Measurements from ENCODE around the gene KBTBD4. TPM values are rescaled to one million over a fixed set of nuclear protein-coding genes. Genes with fewer than 3 reads are reported as not detected.

KBTBD4 gene
- total RNA-seq, 3 donors from 2014 or later (not counting 1 experiment from before 2014, with no cell fraction given): 17.7 to 24.1 (median 20.9) TPM

DNA sequence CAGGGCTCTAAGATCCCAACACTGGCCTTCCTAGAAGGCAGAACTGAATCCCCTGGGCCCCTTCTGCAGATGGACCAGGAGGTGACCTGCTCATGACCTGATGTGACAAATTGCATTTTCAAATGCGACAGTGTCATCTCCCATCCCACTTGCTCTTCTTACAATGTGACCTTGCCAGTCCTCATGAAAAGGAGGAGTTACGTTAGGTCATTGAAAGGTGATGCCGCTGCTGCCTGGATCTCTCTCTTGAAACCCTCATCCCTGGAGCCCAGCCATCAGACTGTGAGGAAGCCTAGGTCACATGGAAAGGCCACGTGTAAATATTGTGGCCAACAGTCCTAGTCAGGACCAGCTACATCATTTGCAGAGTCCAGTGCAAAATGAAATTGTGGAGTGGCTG lies 21.1 kb upstream of the KBTBD4 start:
- Histone ChIP-seq H3K27ac (ENCODE audit: low read length) (no peak overlapping the region), H3K4me3 (ENCODE audit: low read length) (no peak overlapping the region), H3K36me3 (ENCODE audit: control insufficient read depth, insufficient read depth, low read length) (no peaks in the 10 kb centered on the region), H3K9me3 (ENCODE audit: control insufficient read depth, insufficient read depth, low read length) (no peaks in the 10 kb centered on the region), H3K4me1 (ENCODE audit: control insufficient read depth, insufficient read depth, low read length) (no peaks in the 10 kb centered on the region), H3K27me3 (ENCODE audit: control insufficient read depth, insufficient read depth, low read length) (no peaks in the 10 kb centered on the region)
- no peaks in the 10 kb centered on the region for H3K4me1 Mint-ChIP-seq
- H3K27me3 Mint-ChIP-seq (ENCODE audit: low read depth in 2 of 2): peaks cover 8 to 11% of the 10 kb centered on the region in 2 donors
- no peaks in the 10 kb centered on the region for H3K36me3 Mint-ChIP-seq
- 89% methylated on average over 4 of the region's 4 CpGs for WGBS (ENCODE audit: insufficient coverage)
- DNase-seq (no peak), ATAC-seq (no peak)
- H3K27ac Mint-ChIP-seq: no peak overlapping the region
- intact Hi-C loops (cut with micrococcal nuclease): no loop called here
- TF ChIP-seq, protein P1, sequence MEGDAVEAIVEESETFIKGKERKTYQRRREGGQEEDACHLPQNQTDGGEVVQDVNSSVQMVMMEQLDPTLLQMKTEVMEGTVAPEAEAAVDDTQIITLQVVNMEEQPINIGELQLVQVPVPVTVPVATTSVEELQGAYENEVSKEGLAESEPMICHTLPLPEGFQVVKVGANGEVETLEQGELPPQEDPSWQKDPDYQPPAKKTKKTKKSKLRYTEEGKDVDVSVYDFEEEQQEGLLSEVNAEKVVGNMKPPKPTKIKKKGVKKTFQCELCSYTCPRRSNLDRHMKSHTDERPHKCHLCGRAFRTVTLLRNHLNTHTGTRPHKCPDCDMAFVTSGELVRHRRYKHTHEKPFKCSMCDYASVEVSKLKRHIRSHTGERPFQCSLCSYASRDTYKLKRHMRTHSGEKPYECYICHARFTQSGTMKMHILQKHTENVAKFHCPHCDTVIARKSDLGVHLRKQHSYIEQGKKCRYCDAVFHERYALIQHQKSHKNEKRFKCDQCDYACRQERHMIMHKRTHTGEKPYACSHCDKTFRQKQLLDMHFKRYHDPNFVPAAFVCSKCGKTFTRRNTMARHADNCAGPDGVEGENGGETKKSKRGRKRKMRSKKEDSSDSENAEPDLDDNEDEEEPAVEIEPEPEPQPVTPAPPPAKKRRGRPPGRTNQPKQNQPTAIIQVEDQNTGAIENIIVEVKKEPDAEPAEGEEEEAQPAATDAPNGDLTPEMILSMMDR (IDR thresholded peaks at IDR 0.05): no peak
- no peaks in the 10 kb centered on the region for H3K9me3 Mint-ChIP-seq
- no peak overlapping the region for H3K4me3 Mint-ChIP-seq

- peaks cover 15% of the 10 kb centered on the region for H3K27me3 ChIP-seq (ENCODE audit: control insufficient read depth, insufficient read depth, low read length)
- no peak overlapping the region for H3K4me3 ChIP-seq (ENCODE audit: low read length)
- H3K36me3 ChIP-seq (ENCODE audit: control insufficient read depth, insufficient read depth, low read length): no peaks in the 10 kb centered on the region
- H3K9me3 Mint-ChIP-seq: no peaks in the 10 kb centered on the region
- no peaks in the 10 kb centered on the region for H3K9me3 ChIP-seq (ENCODE audit: control insufficient read depth, insufficient read depth, low read length)
- no peak overlapping the region for H3K4me3 Mint-ChIP-seq
- TF ChIP-seq, protein P1 (IDR thresholded peaks at IDR 0.05): no peak
- DNase-seq (no peak), ATAC-seq (no peak)
- no peaks in the 10 kb centered on the region for H3K4me1 Mint-ChIP-seq
- H3K27ac Mint-ChIP-seq: no peak overlapping the region
- H3K27ac ChIP-seq (ENCODE audit: low read length): no peak overlapping the region
- intact Hi-C loops (cut with micrococcal nuclease): no loop called here
- H3K4me1 ChIP-seq (ENCODE audit: control insufficient read depth, insufficient read depth, low read length): peaks cover 15% of the 10 kb centered on the region
- peaks cover 19 to 29% of the 10 kb centered on the region in 2 donors for H3K27me3 Mint-ChIP-seq (ENCODE audit: low read depth in 2 of 2)
- no peaks in the 10 kb centered on the region for H3K36me3 Mint-ChIP-seq
- WGBS (ENCODE audit: insufficient coverage): 94% methylated on average over 1 of the region's 1 CpG
Measured at GRCh38 chr11:47595967-47596366, 17.2 kb upstream of the KBTBD4 start.

- Histone ChIP-seq H3K9me3 (ENCODE audit: control insufficient read depth, insufficient read depth, low read length) (no peaks in the 10 kb centered on the region), H3K27ac (ENCODE audit: low read length) (no peak overlapping the region), H3K36me3 (ENCODE audit: control insufficient read depth, insufficient read depth, low read length) (no peaks in the 10 kb centered on the region), H3K27me3 (ENCODE audit: control insufficient read depth, insufficient read depth, low read length) (peaks cover 15% of the 10 kb centered on the region), H3K4me1 (ENCODE audit: control insufficient read depth, insufficient read depth, low read length) (peaks cover 15% of the 10 kb centered on the region), H3K4me3 (ENCODE audit: low read length) (no peak overlapping the region)
- Mint-ChIP-seq H3K4me1 (no peaks in the 10 kb centered on the region), H3K36me3 (no peaks in the 10 kb centered on the region), H3K4me3 (no peak overlapping the region), H3K27me3 (ENCODE audit: low read depth in 2 of 2) (peaks cover 19 to 29% of the 10 kb centered on the region in 2 donors), H3K9me3 (no peaks in the 10 kb centered on the region), H3K27ac (no peak overlapping the region)
- intact Hi-C loops (cut with micrococcal nuclease): no loop called here
- TF ChIP-seq, protein P1 (IDR thresholded peaks at IDR 0.05): no peak
- WGBS (ENCODE audit: insufficient coverage): 88% methylated on average over 7 of the region's 7 CpGs
- ATAC-seq (no peak), DNase-seq (no peak)
Measured at GRCh38 chr11:47595029-47595428, 16.3 kb upstream of the KBTBD4 start.
